ENCODE measurements around the gene CIT.

Gene CIT

GRCh38 chr12:119718141-119718540 lies 159.0 kb downstream of the CIT start:
- TF ChIP-seq CTCF (IDR thresholded peaks at IDR 0.05; ENCODE audit: insufficient read depth, low read depth, low read length, missing control alignments): no peak
- H3K4me3 ChIP-seq (ENCODE audit: low read depth, low read length): no peak overlapping the region
- DNase-seq (ENCODE audit: low read depth): no peak

DNA sequence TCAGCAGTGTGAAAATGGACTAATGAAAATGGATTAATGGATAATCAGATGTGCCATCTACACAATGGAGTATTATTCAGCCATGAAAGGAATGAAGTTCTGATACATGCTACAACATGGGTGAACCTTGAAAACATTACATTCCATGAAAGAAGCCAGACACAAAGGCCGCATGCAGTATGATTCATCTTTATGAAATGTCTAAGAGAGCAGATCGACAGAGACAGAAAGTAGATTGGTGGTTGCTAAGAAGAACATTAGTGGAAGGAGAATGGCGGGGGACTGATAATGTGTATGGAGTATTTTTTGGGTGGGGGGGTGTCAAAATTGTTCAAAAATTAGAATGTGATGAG lies 161.9 kb downstream of the CIT start:
- H3K4me3 ChIP-seq (ENCODE audit: low read depth, low read length): no peak overlapping the region
- no peak for TF ChIP-seq CTCF (IDR thresholded peaks at IDR 0.05; ENCODE audit: insufficient read depth, low read depth, low read length, missing control alignments)
- DNase-seq (ENCODE audit: low read depth): no peak

- no peak overlapping the region for H3K4me3 ChIP-seq (ENCODE audit: low read depth, low read length)
- no peak for TF ChIP-seq CTCF (IDR thresholded peaks at IDR 0.05; ENCODE audit: insufficient read depth, low read depth, low read length, missing control alignments)
- DNase-seq (ENCODE audit: low read depth): no peak
These were observed 162.4 kb downstream of the CIT start for GRCh38 chr12:119714614-119715267.

GRCh38 chr12:119713551-119714031 lies 163.5 kb downstream of the CIT start:
- TF ChIP-seq CTCF (IDR thresholded peaks at IDR 0.05; ENCODE audit: insufficient read depth, low read depth, low read length, missing control alignments): no peak
- H3K4me3 ChIP-seq (ENCODE audit: low read depth, low read length): no peak overlapping the region
- DNase-seq (ENCODE audit: low read depth): no peak

DNA sequence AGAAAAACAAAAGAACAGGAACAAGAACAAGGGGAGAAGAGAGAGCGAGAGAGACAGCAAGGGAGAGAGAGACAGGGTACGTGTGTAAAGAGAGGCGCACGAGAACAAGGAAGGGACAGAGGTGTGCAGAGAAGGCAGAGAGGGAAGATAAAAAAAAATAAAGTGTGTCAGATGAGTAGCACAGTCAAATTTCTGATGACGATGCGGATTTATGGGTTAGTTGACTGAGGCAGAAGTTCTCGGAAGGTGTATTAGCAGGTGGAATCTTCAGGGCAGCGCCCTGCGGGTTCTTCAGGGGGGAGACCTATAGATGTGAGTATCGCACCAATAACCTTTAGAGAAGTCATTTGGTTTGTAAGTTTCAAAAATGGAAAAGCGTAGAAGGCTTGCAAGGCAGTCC lies 164.4 kb downstream of the CIT start:
- no peak overlapping the region for H3K4me3 ChIP-seq (ENCODE audit: low read depth, low read length)
- no peak for TF ChIP-seq CTCF (IDR thresholded peaks at IDR 0.05; ENCODE audit: insufficient read depth, low read depth, low read length, missing control alignments)
- no peak for DNase-seq (ENCODE audit: low read depth)

- DNase-seq (ENCODE audit: low read depth): no peak
- no peak overlapping the region for H3K4me3 ChIP-seq (ENCODE audit: low read depth, low read length)
- no peak for TF ChIP-seq CTCF (IDR thresholded peaks at IDR 0.05; ENCODE audit: insufficient read depth, low read depth, low read length, missing control alignments)
These were observed 165.4 kb downstream of the CIT start for GRCh38 chr12:119711693-119712092.

DNA sequence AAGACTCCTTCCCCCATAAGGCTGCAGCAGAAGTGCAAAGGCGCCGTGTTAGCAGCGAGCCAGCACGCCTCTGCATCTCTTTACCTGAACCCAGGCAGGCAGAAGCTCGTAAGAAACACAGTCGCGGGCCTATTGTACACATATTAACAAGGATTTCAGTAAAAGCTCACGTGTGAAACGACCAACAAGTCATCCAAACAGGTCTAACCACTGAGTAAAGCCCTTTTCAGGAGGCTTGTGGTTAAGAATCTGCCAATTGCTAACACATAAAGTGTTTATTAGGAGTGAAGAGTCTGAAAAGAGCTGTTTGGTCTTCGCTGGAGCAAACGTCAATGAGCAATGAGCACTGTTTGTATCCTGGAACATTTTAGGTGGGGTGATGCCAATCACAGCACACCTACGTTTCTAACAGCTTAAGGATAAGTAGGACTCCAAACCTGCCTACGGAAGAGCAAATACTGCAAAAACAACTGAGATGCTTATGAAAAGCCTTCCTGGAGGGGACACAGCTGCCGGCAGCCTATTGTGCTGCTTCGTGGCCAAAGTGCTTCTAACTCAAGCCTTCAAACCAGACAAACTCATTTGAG lies 166.1 kb downstream of the CIT start:
- TF ChIP-seq CTCF (IDR thresholded peaks at IDR 0.05; ENCODE audit: insufficient read depth, low read depth, low read length, missing control alignments): no peak
- no peak for DNase-seq (ENCODE audit: low read depth)
- H3K4me3 ChIP-seq (ENCODE audit: low read depth, low read length): no peak overlapping the region

Measured in GM12865 (cell line).